GM19238 (cell line): ENCODE measurements around the gene THYN1.

ENCODE experiments used
- DNase-seq: peaks from one replicate; pipeline ENCODE4 v3.0.0; 2011; ENCODE audit warnings: low spot score; ENCODE audit not compliant: insufficient read length

The THYN1 gene

GRCh38 chr11:134223121-134223520 lies 30.0 kb downstream of the THYN1 start:
- DNase-seq = no peak

- DNase-seq = no peak
Observed at GRCh38 chr11:134216816-134217215, 36.3 kb downstream of the THYN1 start.

GRCh38 chr11:134215836-134216235 lies 37.3 kb downstream of the THYN1 start:
- DNase-seq = no peak

- DNase-seq = no peak
Observed at GRCh38 chr11:134207538-134208239, 45.5 kb downstream of the THYN1 start.

GRCh38 chr11:134206185-134206584 lies 47.0 kb downstream of the THYN1 start:
- DNase-seq = no peak

GRCh38 chr11:134205729-134206128 lies 47.4 kb downstream of the THYN1 start:
- no peak for DNase-seq

- no peak for DNase-seq
Observed at GRCh38 chr11:134202661-134203060, 50.5 kb downstream of the THYN1 start.

- no peak for DNase-seq
Observed at GRCh38 chr11:134200688-134201087, 52.5 kb downstream of the THYN1 start.

GRCh38 chr11:134199531-134199930 lies 53.6 kb downstream of the THYN1 start:
- DNase-seq = no peak
